ENCODE data around the gene TBC1D8. TPM values are rescaled to one million over a fixed set of nuclear protein-coding genes. Genes with fewer than 3 reads are reported as not detected.

TBC1D8 gene
- total RNA-seq, 2 experiments from 2014 or later: 1.0 to 1.8 TPM

- no peak overlapping the region for H3K27ac ChIP-seq (ENCODE audit: low read depth in 1 of 2, low read length in 2 of 2)
- TF ChIP-seq CTCF (IDR thresholded peaks at IDR 0.05): no peak
- intact Hi-C loops (cut with DNase I, micrococcal nuclease): no loop called here
- Mint-ChIP-seq H3K4me1 (ENCODE audit: low read depth) (no peaks in the 10 kb centered on the region), H3K4me3 (no peak overlapping the region), H3K27me3 (no peaks in the 10 kb centered on the region), H3K9me3 (no peaks in the 10 kb centered on the region), H3K36me3 (ENCODE audit: low read depth) (no peaks in the 10 kb centered on the region), H3K27ac (no peak overlapping the region)
- no peaks in the 10 kb centered on the region for H3K36me3 ChIP-seq (ENCODE audit: insufficient read depth, low read length)
- ChIA-PET CTCF (no interaction called here), POLR2A (no interaction called here)
- no peaks in the 10 kb centered on the region for H3K27me3 ChIP-seq (ENCODE audit: control insufficient read depth in 1 of 2, insufficient read depth in 2 of 2, low read length in 2 of 2)
- H3K4me1 ChIP-seq (ENCODE audit: insufficient read depth, low read length): no peaks in the 10 kb centered on the region
- DNase-seq (no peak), ATAC-seq (ENCODE audit: poor library complexity) (no peak)
- no peak overlapping the region for H3K4me3 ChIP-seq (ENCODE audit: low read length)
- no peaks in the 10 kb centered on the region for H3K9me3 ChIP-seq (ENCODE audit: control insufficient read depth in 1 of 2, insufficient read depth in 1 of 2, low read length in 2 of 2)
These were observed 41.6 kb downstream of the TBC1D8 start for GRCh38 chr2:101109451-101110118.

GRCh38 chr2:101108357-101108756 lies 42.8 kb downstream of the TBC1D8 start:
- intact Hi-C loops (cut with DNase I, micrococcal nuclease): no loop called here
- Mint-ChIP-seq H3K36me3 (ENCODE audit: low read depth) (no peaks in the 10 kb centered on the region), H3K9me3 (no peaks in the 10 kb centered on the region), H3K27me3 (no peaks in the 10 kb centered on the region), H3K27ac (no peak overlapping the region), H3K4me3 (no peak overlapping the region), H3K4me1 (ENCODE audit: low read depth) (no peaks in the 10 kb centered on the region)
- ChIA-PET POLR2A (no interaction called here), CTCF (no interaction called here)
- no peak overlapping the region for H3K4me3 ChIP-seq (ENCODE audit: low read length)
- no peaks in the 10 kb centered on the region for H3K9me3 ChIP-seq (ENCODE audit: control insufficient read depth in 1 of 2, insufficient read depth in 1 of 2, low read length in 2 of 2)
- no peaks in the 10 kb centered on the region for H3K36me3 ChIP-seq (ENCODE audit: insufficient read depth, low read length)
- TF ChIP-seq CTCF (IDR thresholded peaks at IDR 0.05): no peak
- H3K4me1 ChIP-seq (ENCODE audit: insufficient read depth, low read length): no peaks in the 10 kb centered on the region
- H3K27ac ChIP-seq (ENCODE audit: low read depth in 1 of 2, low read length in 2 of 2): no peak overlapping the region
- no peaks in the 10 kb centered on the region for H3K27me3 ChIP-seq (ENCODE audit: control insufficient read depth in 1 of 2, insufficient read depth in 2 of 2, low read length in 2 of 2)
- DNase-seq (no peak), ATAC-seq (ENCODE audit: poor library complexity) (no peak)

- no peak for TF ChIP-seq CTCF (IDR thresholded peaks at IDR 0.05)
- CTCF ChIA-PET: no interaction called here
These were observed 43.9 kb downstream of the TBC1D8 start for GRCh38 chr2:101107241-101107640.

More at GRCh38 chr2:101107241-101107640, 43.9 kb downstream of the TBC1D8 start:
- Mint-ChIP-seq H3K36me3 (ENCODE audit: low read depth) (no peaks in the 10 kb centered on the region), H3K27me3 (no peaks in the 10 kb centered on the region), H3K4me3 (no peak overlapping the region), H3K27ac (no peak overlapping the region), H3K9me3 (peaks cover 3% of the 10 kb centered on the region), H3K4me1 (ENCODE audit: low read depth) (no peaks in the 10 kb centered on the region)
- POLR2A ChIA-PET: no interaction called here
- Histone ChIP-seq H3K4me3 (ENCODE audit: low read length) (no peak overlapping the region), H3K9me3 (ENCODE audit: control insufficient read depth in 1 of 2, insufficient read depth in 1 of 2, low read length in 2 of 2) (peaks cover 0 to 5% of the 10 kb centered on the region in 2 experiments), H3K27ac (ENCODE audit: low read depth in 1 of 2, low read length in 2 of 2) (no peak overlapping the region), H3K36me3 (ENCODE audit: insufficient read depth, low read length) (no peaks in the 10 kb centered on the region), H3K27me3 (ENCODE audit: control insufficient read depth in 1 of 2, insufficient read depth in 2 of 2, low read length in 2 of 2) (no peaks in the 10 kb centered on the region), H3K4me1 (ENCODE audit: insufficient read depth, low read length) (no peaks in the 10 kb centered on the region)
- intact Hi-C loops (cut with DNase I, micrococcal nuclease): no loop called here
- no peak for ATAC-seq (ENCODE audit: poor library complexity)
- DNase-seq: no peak
